ENCODE measurements around the gene TMEM190.

Gene TMEM190

GRCh38 chr19:55423225-55424005, 46.8 kb downstream of the TMEM190 start:
- FAIRE-seq (no peak), DNase-seq (ENCODE audit: insufficient read length, low spot score) (no peak)
- TF ChIP-seq POLR2A (IDR thresholded peaks at IDR 0.05; ENCODE audit: low read depth, low read length): no peak

- DNase-seq (ENCODE audit: insufficient read length, low spot score): no peak
- FAIRE-seq: no peak
- TF ChIP-seq POLR2A (IDR thresholded peaks at IDR 0.05; ENCODE audit: low read depth, low read length): no peak
Measured at GRCh38 chr19:55424518-55424917, 47.9 kb downstream of the TMEM190 start.

- TF ChIP-seq POLR2A (IDR thresholded peaks at IDR 0.05; ENCODE audit: low read depth, low read length): no peak
- FAIRE-seq (no peak), DNase-seq (ENCODE audit: insufficient read length, low spot score) (no peak)
Measured at GRCh38 chr19:55426042-55426441, 49.4 kb downstream of the TMEM190 start.

Measured in H54 (cell line).